Endothelial cell of umbilical vein (primary cell): ENCODE measurements around the gene KLF4. TPM values are rescaled to one million over a fixed set of nuclear protein-coding genes. Genes with fewer than 3 reads are reported as not detected.

Experiments used
- BruUV-seq: library from RNA; stranded (reverse); fragments of 400-500 nt; replicated peaks from 2 replicates; lab custom pipeline; 2021; lab: Mats Ljungman, UMichigan
- CTCF ChIA-PET: fragments of 300-600, 350-600 bp; sonication (Branson Sonifier 250); formaldehyde crosslinking; loops from one replicate; lab custom pipeline; 2021; ENCODE audit warnings: antibody characterized with exemption, inconsistent platforms; lab: Charles Lee
- POLR2A ChIA-PET: fragments of 300-600, 350-600 bp; sonication (Branson Sonifier 250); formaldehyde crosslinking; loops from one replicate; lab custom pipeline; 2021; ENCODE audit warnings: antibody characterized with exemption, inconsistent platforms; lab: Charles Lee
- DNase-seq: peaks from one replicate; pipeline ENCODE4 v3.0.0-alpha.2; 2011; ENCODE audit warnings: low read depth, low spot score
- FAIRE-seq: peaks from 2 replicates; lab custom pipeline; 2011; peaks lifted over from hg19 to GRCh38; lab: Jason Lieb, UNC
- H2AFZ ChIP-seq: 2 replicates; pipeline ENCODE4 v1.6.0; 2012; ENCODE audit warnings: low read depth, low read length, control low read depth, inconsistent platforms
- H3K27ac ChIP-seq: 2 replicates; pipeline ENCODE4 v1.5.1; 2011; ENCODE audit warnings: low read depth, mild to moderate bottlenecking, control low read depth, low read length, moderate library complexity; ENCODE audit not compliant: insufficient read depth
- H3K27me3 ChIP-seq, 2 experiments: 2 replicates each; pipeline versions ENCODE4 v1.6.0 to v1.6.1; 2011; ENCODE audit warnings: low read length in 2 of 2, mixed read lengths in 1 of 2; ENCODE audit not compliant: control insufficient read depth in 2 of 2, insufficient read depth in 2 of 2
- H3K36me3 ChIP-seq, 2 experiments: 2 replicates in 1 of 2; 3 replicates in 1 of 2; pipeline ENCODE4 v1.5.1; 2011; ENCODE audit warnings: low read length in 2 of 2, mild to moderate bottlenecking in 1 of 2, moderate library complexity in 1 of 2; ENCODE audit not compliant: control insufficient read depth in 2 of 2, insufficient read depth in 2 of 2; ENCODE audit errors: extremely low read depth in 1 of 2
- H3K4me1 ChIP-seq: 3 replicates; pipeline ENCODE4 v1.5.1; 2011; ENCODE audit warnings: mild to moderate bottlenecking, low read length; ENCODE audit not compliant: control insufficient read depth, insufficient read depth; ENCODE audit errors: extremely low read depth
- H3K4me2 ChIP-seq: 2 replicates; pipeline ENCODE4 v1.6.1; 2011; ENCODE audit warnings: low read length, control low read depth, mixed read lengths; ENCODE audit not compliant: insufficient read depth
- H3K4me3 ChIP-seq, 3 experiments: fragments of 200-600 bp in 1 of 3; sonication (generic), shearing (Covaris generic) in 1 of 3; replicated peaks in 1 of 3; 2 replicates each; pipeline ENCODE4 v1.5.1; 2011 to 2016; ENCODE audit warnings: control low read depth in 3 of 3, low read length in 3 of 3, mild to moderate bottlenecking in 2 of 3, inconsistent platforms in 1 of 3, low read depth in 1 of 3, moderate library complexity in 1 of 3; ENCODE audit not compliant: insufficient read depth in 1 of 3
- H3K79me2 ChIP-seq: 2 replicates; pipeline ENCODE4 v1.6.0; 2012; ENCODE audit warnings: low read length, inconsistent platforms; ENCODE audit not compliant: control insufficient read depth, insufficient read depth
- H3K9ac ChIP-seq: replicated peaks from 2 replicates; pipeline ENCODE3; 2011; ENCODE audit warnings: low read length, control low read depth; ENCODE audit not compliant: insufficient read depth; ENCODE audit errors: extremely low read depth
- H3K9me1 ChIP-seq: replicated peaks from 3 replicates; pipeline ENCODE4 v1.6.0; 2011; ENCODE audit warnings: mild to moderate bottlenecking, low read length; ENCODE audit not compliant: control insufficient read depth, insufficient read depth; ENCODE audit errors: extremely low read depth
- H3K9me3 ChIP-seq: replicated peaks from 2 replicates; pipeline ENCODE4 v1.5.1; 2012; ENCODE audit warnings: low read length, inconsistent platforms; ENCODE audit not compliant: control insufficient read depth, insufficient read depth
- H4K20me1 ChIP-seq: replicated peaks from 2 replicates; pipeline ENCODE3; 2011; ENCODE audit warnings: mild to moderate bottlenecking, low read length; ENCODE audit not compliant: control insufficient read depth, insufficient read depth; ENCODE audit errors: extremely low read depth
- CTCF ChIP-seq, 2 donors: IDR thresholded peaks; 1 replicate in 1 of 2; 2 replicates in 1 of 2; pipeline ENCODE4 v1.5.1; 2011; ENCODE audit warnings: low read length in 2 of 2, mild to moderate bottlenecking in 2 of 2, moderate library complexity in 2 of 2, control low read depth in 1 of 2, inconsistent platforms in 1 of 2, low read depth in 1 of 2; ENCODE audit not compliant: insufficient read depth in 1 of 2; ENCODE audit errors: extremely low read depth in 1 of 2
- EZH2 ChIP-seq: IDR thresholded peaks from 2 replicates; pipeline ENCODE4 v1.6.1; 2012; ENCODE audit warnings: borderline replicate concordance, low read depth, mild to moderate bottlenecking, moderate library complexity, low read length, inconsistent platforms; ENCODE audit not compliant: severe bottlenecking
- FOS ChIP-seq: IDR thresholded peaks from 2 replicates; pipeline ENCODE4 v1.6.1; 2011; ENCODE audit warnings: mild to moderate bottlenecking, low read length, moderate library complexity, borderline replicate concordance; ENCODE audit not compliant: insufficient read depth
- GATA2 ChIP-seq: IDR thresholded peaks from 2 replicates; pipeline ENCODE4 v1.7.0; 2011; ENCODE audit warnings: low read depth, mild to moderate bottlenecking, moderate library complexity, mixed read lengths, low read length; ENCODE audit not compliant: insufficient read length, insufficient read depth
- JUN ChIP-seq: IDR thresholded peaks from 2 replicates; pipeline ENCODE4 v1.6.1; 2011; ENCODE audit warnings: borderline replicate concordance, low read depth; ENCODE audit not compliant: insufficient read length, insufficient read depth
- MAX ChIP-seq: IDR thresholded peaks from 2 replicates; pipeline ENCODE4 v1.6.1; 2011; ENCODE audit not compliant: insufficient read depth, insufficient read length
- MYC ChIP-seq: IDR thresholded peaks from one replicate; pipeline ENCODE4 v1.6.1; 2011; ENCODE audit warnings: mild to moderate bottlenecking, low read depth, low read length
- POLR2A ChIP-seq: IDR thresholded peaks from 2 replicates; pipeline ENCODE4 v1.6.1; 2012; ENCODE audit warnings: low read depth, mild to moderate bottlenecking, control low read depth, low read length
- POLR2AphosphoS5 ChIP-seq: IDR thresholded peaks from 2 replicates; pipeline ENCODE4 v1.6.1; 2012; ENCODE audit warnings: low read depth, mild to moderate bottlenecking, control low read depth, low read length, moderate library complexity; ENCODE audit not compliant: insufficient read depth
- dilution Hi-C: fragments of 300-500 bp; cut with MboI; formaldehyde crosslinking; loops from one replicate; pipeline ENCODE4 v1.15.0; 2019; ENCODE audit warnings: low sequenced_read_pairs; ENCODE audit not compliant: extremely low pct_ligation_motif_present
- intact Hi-C: fragments of 100-400 bp; cut with micrococcal nuclease; formaldehyde crosslinking; loops from one replicate; pipeline ENCODE4 v1.10.0; 2022
- polyA plus RNA-seq, 4 experiments: library from polyadenylated mRNA; depleted of rRNA in 3 of 4; stranded (reverse) in 3 of 4; unstranded in 1 of 4; fragments of >200 nt; gene quantifications; 2 replicates each; pipeline versions ENCODE4 v1.2.1 to v1.2.3, GENCODE V29; 2011 to 2012; ENCODE audit warnings: missing spikeins in 1 of 4
- total RNA-seq: library from RNA; stranded (reverse); gene quantifications from 2 replicates; pipeline ENCODE4 v1.2.3, GENCODE V29; 2021

The KLF4 gene
- total and polyA plus RNA-seq, 2 donors (not counting 3 experiments of a cell fraction or from before 2014, with no cell fraction given) = 1.5 to 2.4 TPM

GRCh38 chr9:107480386-107480789 lies 9.2 kb downstream of the KLF4 start:
- Histone ChIP-seq H3K27me3 (no peaks in the 10 kb centered on the region), H2AFZ (no peak overlapping the region), H3K4me3 (no peak overlapping the region), H3K9me1 (no peaks in the 10 kb centered on the region), H4K20me1 (no peaks in the 10 kb centered on the region), H3K79me2 (no peaks in the 10 kb centered on the region), H3K27ac (no peak overlapping the region), H3K4me1 (no peaks in the 10 kb centered on the region), H3K9me3 (no peaks in the 10 kb centered on the region), H3K36me3 (no peaks in the 10 kb centered on the region), H3K4me2 (no peak overlapping the region), H3K9ac (no peak overlapping the region)
- BruUV-seq = no TSS peak
- ChIA-PET POLR2A (no interaction called here), CTCF (interaction anchor here (0.7 to 2.6 kb wide), 17 partner anchors 12 to 1334 kb away, joined by 3 to 15 read pairs (median 4); no protein-coding TSS in a partner anchor)
- DNase-seq (no peak), FAIRE-seq (no peak)
- dilution Hi-C loops = no loop called here
- TF ChIP-seq MYC (no peak), POLR2AphosphoS5 (no peak)
- intact Hi-C loops = loop anchor here (10.0 kb wide), 1 partner anchor 1634 kb away; the partner anchor contains the start of gene TMEM245

GRCh38 chr9:107478805-107479204 lies 10.8 kb downstream of the KLF4 start:
- H3K79me2 ChIP-seq = no peaks in the 10 kb centered on the region
- H2AFZ ChIP-seq = no peak overlapping the region
- H3K9ac ChIP-seq = no peak overlapping the region
- no peaks in the 10 kb centered on the region for H3K27me3 ChIP-seq
- no TSS peak for BruUV-seq
- FAIRE-seq (no peak), DNase-seq (no peak)
- H3K27ac ChIP-seq = no peak overlapping the region
- TF ChIP-seq JUN (no peak), GATA2 (no peak), CTCF (IDR thresholded peaks at IDR 0.05; ENCODE audit: extremely low read depth in 1 of 2, insufficient read depth in 1 of 2, low read depth in 1 of 2, low read length in 2 of 2) (no peak), POLR2A (no peak), EZH2 (no peak), MAX (no peak), FOS (no peak), MYC (no peak), POLR2AphosphoS5 (no peak)
- H3K4me3 ChIP-seq = no peak overlapping the region
- intact Hi-C loops (no loop called here), dilution Hi-C loops (no loop called here)
- ChIA-PET CTCF (interaction anchor here (1.1 to 1.3 kb wide), 2 partner anchors 54 to 794 kb away, joined by 3 to 4 read pairs; no protein-coding TSS in a partner anchor), POLR2A (no interaction called here)
- no peaks in the 10 kb centered on the region for H3K9me1 ChIP-seq
- no peak overlapping the region for H3K4me2 ChIP-seq
- H3K9me3 ChIP-seq = no peaks in the 10 kb centered on the region
- no peaks in the 10 kb centered on the region for H3K4me1 ChIP-seq
- H3K36me3 ChIP-seq = no peaks in the 10 kb centered on the region
- no peaks in the 10 kb centered on the region for H4K20me1 ChIP-seq
